HepG2 (cell line): Measurements from ENCODE around the gene MAOB. TPM values are rescaled to one million over a fixed set of nuclear protein-coding genes. Genes with fewer than 3 reads are reported as not detected.

Experiments used
- ARNT ChIP-seq: fragments of 450-650 bp; IDR thresholded peaks from 2 replicates; pipeline ENCODE4 v1.6.1; 2017
- CREB3 ChIP-seq: sonication (generic); formaldehyde crosslinking; IDR thresholded peaks from 2 replicates; pipeline ENCODE4 v1.5.0; 2020; ENCODE audit warnings: missing genetic modification reagents
- EZH2 ChIP-seq: conservative IDR thresholded peaks from 2 replicates; pipeline ENCODE4 v1.6.1; 2012; ENCODE audit warnings: mild to moderate bottlenecking, low read depth, low read length, moderate library complexity
- FOXP1 ChIP-seq, 2 experiments: fragments of 450-650 bp in 1 of 2; IDR thresholded peaks; 2 replicates each; pipeline ENCODE4 v1.6.1; 2017 to 2018; ENCODE audit warnings: antibody characterized with exemption in 1 of 2
- KAT2B ChIP-seq: fragments of 150-350 bp; IDR thresholded peaks from 2 replicates; pipeline ENCODE4 v1.6.1; 2014; ENCODE audit warnings: low read depth, low read length, borderline replicate concordance
- MIER3 ChIP-seq: IDR thresholded peaks from 2 replicates; pipeline ENCODE4 v1.6.1; 2016; ENCODE audit warnings: missing compliant biosample characterization, borderline replicate concordance
- NRL ChIP-seq: sonication (generic); formaldehyde crosslinking; IDR thresholded peaks from 2 replicates; pipeline ENCODE4 v1.5.0; 2020; ENCODE audit warnings: missing genetic modification reagents, mild to moderate bottlenecking, moderate library complexity, borderline replicate concordance
- PLRG1 ChIP-seq: fragments of 450-650 bp; conservative IDR thresholded peaks from 2 replicates; pipeline ENCODE4 v1.6.1; 2016
- RELA ChIP-seq: sonication (generic); formaldehyde crosslinking; IDR thresholded peaks from 2 replicates; pipeline ENCODE4 v1.4.0; 2020; ENCODE audit warnings: missing genetic modification reagents
- RXRB ChIP-seq: IDR thresholded peaks from 2 replicates; pipeline ENCODE4 v1.6.1; 2016; ENCODE audit warnings: borderline replicate concordance, missing genetic modification reagents, missing compliant biosample characterization
- SRF ChIP-seq: IDR thresholded peaks from 2 replicates; pipeline ENCODE4 v1.6.1; 2011; ENCODE audit warnings: mild to moderate bottlenecking, low read depth, low read length, moderate library complexity
- SRSF1 ChIP-seq: fragments of 200-400 bp; formaldehyde crosslinking; optimal IDR thresholded peaks from 2 replicates; pipeline ENCODE3; 2017; ENCODE audit warnings: mild to moderate bottlenecking, low read depth, low read length, moderate library complexity
- SUZ12 ChIP-seq: fragments of 150-350 bp; IDR thresholded peaks from 2 replicates; pipeline ENCODE4 v1.6.1; 2014; ENCODE audit warnings: low read depth, low read length
- ZNF138 ChIP-seq: sonication (generic); formaldehyde crosslinking; IDR thresholded peaks from 2 replicates; pipeline ENCODE4 v1.5.0; 2020; ENCODE audit warnings: mild to moderate bottlenecking, low read depth, missing genetic modification reagents
- ZNF260 ChIP-seq: sonication (generic); formaldehyde crosslinking; IDR thresholded peaks from 2 replicates; pipeline ENCODE4 v1.4.0; 2020; ENCODE audit warnings: missing genetic modification reagents, low read depth, mild to moderate bottlenecking, borderline replicate concordance
- ZNF274 ChIP-seq: sonication (generic); formaldehyde crosslinking; IDR thresholded peaks from 2 replicates; pipeline ENCODE4 v1.5.1; 2020; ENCODE audit warnings: mild to moderate bottlenecking, missing genetic modification reagents
- ZNF280B ChIP-seq: sonication (generic); formaldehyde crosslinking; IDR thresholded peaks from 2 replicates; pipeline ENCODE4 v1.5.0; 2020; ENCODE audit warnings: missing genetic modification reagents, mild to moderate bottlenecking, borderline replicate concordance
- ZNF329 ChIP-seq: sonication (generic); formaldehyde crosslinking; IDR thresholded peaks from 2 replicates; pipeline ENCODE4 v1.9.0; 2021; ENCODE audit warnings: low read depth, mild to moderate bottlenecking, missing genetic modification reagents
- ZNF441 ChIP-seq: sonication (generic); formaldehyde crosslinking; IDR thresholded peaks from 2 replicates; pipeline ENCODE4 v1.7.0; 2021; ENCODE audit warnings: missing genetic modification reagents, borderline replicate concordance
- ZNF546 ChIP-seq: sonication (generic); formaldehyde crosslinking; conservative IDR thresholded peaks from 2 replicates; pipeline ENCODE4 v1.8.1; 2023; ENCODE audit warnings: mild to moderate bottlenecking, missing genetic modification reagents
- ZNF672 ChIP-seq: sonication (generic); formaldehyde crosslinking; IDR thresholded peaks from 2 replicates; pipeline ENCODE4 v1.8.1; 2022; ENCODE audit warnings: missing genetic modification reagents
- ZNF761 ChIP-seq: sonication (generic); formaldehyde crosslinking; conservative IDR thresholded peaks from 2 replicates; pipeline ENCODE4 v1.4.0; 2020; ENCODE audit warnings: mild to moderate bottlenecking, missing genetic modification reagents
- ZNF782 ChIP-seq: sonication (generic); formaldehyde crosslinking; IDR thresholded peaks from 2 replicates; pipeline ENCODE4 v1.4.0; 2020; ENCODE audit warnings: missing genetic modification reagents, mild to moderate bottlenecking, borderline replicate concordance
- ZNF83 ChIP-seq: sonication (generic); formaldehyde crosslinking; IDR thresholded peaks from 2 replicates; pipeline ENCODE4 v1.4.0; 2020; ENCODE audit warnings: missing genetic modification reagents, mild to moderate bottlenecking, borderline replicate concordance
- ZUFSP ChIP-seq: sonication (generic); formaldehyde crosslinking; IDR thresholded peaks from 2 replicates; pipeline ENCODE4 v1.9.0; 2021; ENCODE audit warnings: missing genetic modification reagents, mild to moderate bottlenecking, borderline replicate concordance
- polyA plus RNA-seq, 8 experiments: library from polyadenylated mRNA; depleted of rRNA in 3 of 8; stranded (reverse) in 7 of 8; unstranded in 1 of 8; fragments of >200 nt; fragmentation: Illumina TruSeq in 4 of 8; extraction: Trizol in 4 of 8; gene quantifications; 2 replicates each; pipeline versions ENCODE4 v1.2.1 to v1.2.3, GENCODE V29; 2011 to 2016; ENCODE audit warnings: low read depth in 4 of 8, missing spikeins in 1 of 8, mixed read lengths in 1 of 8; ENCODE audit not compliant: insufficient read depth in 1 of 8
- total RNA-seq, 5 experiments: library from RNA; depleted of rRNA; stranded (reverse); fragments of >200 nt; fragmentation: Illumina TruSeq; extraction: Trizol; gene quantifications; 2 replicates each; pipeline ENCODE4 v1.2.3, GENCODE V29; 2016; ENCODE audit warnings: low read depth in 1 of 5

The MAOB gene
- total and polyA plus RNA-seq, 2 of the 13 experiments (the other 11 are each of a cell fraction or from before 2014, with no cell fraction given): 11.0 to 19.0 TPM

- TF ChIP-seq ZNF138 (CRISPR knock-in tag) (no peak), SRSF1 (no peak), FOXP1 (IDR thresholded peaks at IDR 0.05) (no peak), FOXP1 (CRISPR knock-in tag; IDR thresholded peaks at IDR 0.05) (peak; percentile 50; the same call in 1 of the 2 replicates), ZNF441 (CRISPR knock-in tag) (no peak), ZUFSP (CRISPR knock-in tag) (no peak), ZNF329 (CRISPR knock-in tag) (no peak), SRF (peak; percentile 47; the same call in 1 of the 2 replicates), RXRB (CRISPR knock-in tag) (peak; percentile 64), KAT2B (no peak), ZNF83 (CRISPR knock-in tag) (no peak), RELA (CRISPR knock-in tag) (no peak), EZH2 (no peak), NRL (CRISPR knock-in tag) (no peak; the same call in 1 of the 2 replicates), SUZ12 (no peak), ZNF260 (CRISPR knock-in tag) (no peak), ZNF546 (no peak), PLRG1 (no peak), ZNF672 (no peak), ZNF280B (CRISPR knock-in tag) (no peak), ZNF761 (CRISPR knock-in tag) (peak; percentile 66; the same call in 1 of the 2 replicates), MIER3 (CRISPR knock-in tag) (no peak; the same call in 1 of the 2 replicates), CREB3 (CRISPR knock-in tag) (no peak), ZNF782 (CRISPR knock-in tag) (no peak), ARNT (no peak), ZNF274 (no peak)
Measured at GRCh38 chrX:43881410-43882293, 598 bp downstream of the MAOB start (continued).
